ENCODE data around the gene BTBD7.
A peak's percentile ranks its signal among the peaks of the same experiment; 100 is the strongest.
"Not testable (repeated sequence)": the region's sequence is repeated elsewhere in the genome, so short reads cannot be mapped to it uniquely, and the experiment has no call there.

Gene BTBD7

GRCh38 chr14:93332853-93333630 is at the start of gene BTBD7:
Gene BTBD7 (minus strand): TSS chr14:93333036. CDS start chr14:93296051, 36,985 bp downstream.
- peak; percentile 96 for DNase-seq

GRCh38 chr14:93381644-93382043 is 48.8 kb upstream of the BTBD7 start:
- no peak for DNase-seq

- DNase-seq = no peak
Measured at GRCh38 chr14:93379831-93380230, 47.0 kb upstream of the BTBD7 start.

GRCh38 chr14:93375673-93376156 is 42.9 kb upstream of the BTBD7 start:
- no peak for DNase-seq

- DNase-seq = no peak
Measured at GRCh38 chr14:93369713-93370266, 37.0 kb upstream of the BTBD7 start.

- DNase-seq = no peak
Measured at GRCh38 chr14:93368996-93369712, 36.3 kb upstream of the BTBD7 start.

- not testable (repeated sequence) for DNase-seq
Measured at GRCh38 chr14:93354873-93355272, 22.0 kb upstream of the BTBD7 start.

- DNase-seq = no peak
Measured at GRCh38 chr14:93348292-93348691, 15.5 kb upstream of the BTBD7 start.

- no peak for DNase-seq
Measured at GRCh38 chr14:93347850-93348249, 15.0 kb upstream of the BTBD7 start.

- no peak for DNase-seq
Measured at GRCh38 chr14:93346926-93347721, 14.3 kb upstream of the BTBD7 start, which contains the start of gene COX8C. Gene COX8C (plus strand): TSS chr14:93347182. CDS start chr14:93347269, 87 bp downstream.

- no peak for DNase-seq
Measured at GRCh38 chr14:93343797-93344196, 11.0 kb upstream of the BTBD7 start.

GRCh38 chr14:93343266-93343665 is 10.4 kb upstream of the BTBD7 start:
- no peak for DNase-seq

- DNase-seq = no peak
Measured at GRCh38 chr14:93337884-93338283, 5.0 kb upstream of the BTBD7 start.

- DNase-seq = no peak
Measured at GRCh38 chr14:93337143-93337753, 4.4 kb upstream of the BTBD7 start.

- DNase-seq = no peak
Measured at GRCh38 chr14:93333631-93334103, 831 bp upstream of the BTBD7 start.

GRCh38 chr14:93332397-93332852 is 411 bp downstream of the BTBD7 start:
- DNase-seq = peak; percentile 48

GRCh38 chr14:93331728-93332396 is 974 bp downstream of the BTBD7 start:
- no peak for DNase-seq

GRCh38 chr14:93331002-93331727 is 1.7 kb downstream of the BTBD7 start:
- DNase-seq = no peak

GRCh38 chr14:93330609-93331000 is 2.2 kb downstream of the BTBD7 start:
- no peak for DNase-seq

- DNase-seq = no peak
Measured at GRCh38 chr14:93329965-93330608, 2.7 kb downstream of the BTBD7 start.

Measured in left hindlimb (tissue), 1 donor.